ENCODE measurements around the gene KCNAB1.

Gene KCNAB1

GRCh38 chr3:156586905-156587759, 466.8 kb downstream of the KCNAB1 start:
- DNase-seq = no peak

DNA sequence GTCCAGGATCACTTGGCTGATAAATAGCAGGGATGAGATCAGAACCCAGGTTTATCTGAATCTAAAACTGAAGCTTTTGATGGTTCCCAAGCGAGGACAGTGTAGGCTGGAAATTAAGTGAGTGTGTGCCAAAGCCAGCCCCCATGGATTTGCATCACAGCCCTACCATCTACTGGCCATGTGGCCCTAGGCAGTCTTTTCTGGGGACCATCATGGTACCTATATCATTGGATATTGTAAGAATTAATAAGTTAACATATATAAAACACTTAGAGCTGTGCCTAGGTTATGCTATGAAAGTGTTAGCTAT, 467.3 kb downstream of the KCNAB1 start:
- DNase-seq = no peak

All from activated effector memory CD4-positive, alpha-beta T cell treated with anti-CD3 and anti-CD28 coated beads, Interleukin-2, amount 50 U/mL, for 16 hours (primary cell).